SK-N-SH (cell line): ENCODE data around the gene ZC3H10. TPM values are rescaled to one million over a fixed set of nuclear protein-coding genes. Genes with fewer than 3 reads are reported as not detected.

ENCODE experiments used
- CTCF ChIA-PET: fragments of 300-600, 350-600 bp; formaldehyde crosslinking; extraction: SDS; loops from one replicate; lab custom pipeline; 2021; lab: Yijun Ruan, JAX
- POLR2A ChIA-PET: fragments of 350-600 bp; sonication (Branson Sonifier 250); formaldehyde crosslinking; extraction: SDS; loops from one replicate; lab custom pipeline; 2020; ENCODE audit warnings: antibody characterized with exemption, inconsistent platforms; lab: Yijun Ruan, JAX
- DNase-seq: peaks from one replicate; pipeline ENCODE4 v3.0.0; 2012
- H2AFZ ChIP-seq: fragments of 200-600 bp; sonication (generic); 2 replicates; pipeline ENCODE4 v1.8.1; 2016; ENCODE audit warnings: antibody characterized with exemption, mild to moderate bottlenecking, low read depth
- H3F3A ChIP-seq: fragments of 200-600 bp; sonication (generic); replicated peaks from 2 replicates; pipeline ENCODE3; 2016; ENCODE audit warnings: antibody characterized with exemption, mild to moderate bottlenecking; ENCODE audit not compliant: insufficient read depth
- H3K27ac ChIP-seq, 2 experiments: fragments of 200-500 bp in 1 of 2; fragments of 200-600 bp in 1 of 2; sonication (Bioruptor generic) in 1 of 2; sonication (generic), shearing (Covaris generic) in 1 of 2; 2 replicates each; pipeline versions ENCODE4 v1.5.1 to v1.6.1; 2014 to 2016; ENCODE audit warnings: low read depth in 2 of 2, inconsistent platforms in 1 of 2, low read length in 1 of 2, mild to moderate bottlenecking in 1 of 2, mixed read lengths in 1 of 2
- H3K27me3 ChIP-seq: fragments of 200-600 bp; sonication (generic), shearing (Covaris generic); 2 replicates; pipeline ENCODE4 v1.6.1; 2016; ENCODE audit warnings: mixed run types; ENCODE audit not compliant: insufficient read depth
- H3K36me3 ChIP-seq, 2 experiments: fragments of 200-500 bp in 1 of 2; fragments of 200-600 bp in 1 of 2; sonication (Bioruptor generic) in 1 of 2; sonication (generic) in 1 of 2; replicated peaks in 1 of 2; 2 replicates each; pipeline versions ENCODE3 to v1.5.1; 2014 to 2016; ENCODE audit warnings: low read length in 1 of 2, mild to moderate bottlenecking in 1 of 2; ENCODE audit not compliant: insufficient read depth in 2 of 2, control insufficient read depth in 1 of 2
- H3K4me1 ChIP-seq, 2 experiments: fragments of 200-500 bp in 1 of 2; fragments of 200-600 bp in 1 of 2; sonication (Bioruptor generic) in 1 of 2; sonication (generic), shearing (Covaris generic) in 1 of 2; 2 replicates each; pipeline versions ENCODE4 v1.5.1 to v1.6.1; 2014 to 2016; ENCODE audit warnings: low read depth in 1 of 2, low read length in 1 of 2, mixed run types in 1 of 2; ENCODE audit not compliant: insufficient read depth in 2 of 2, control insufficient read depth in 1 of 2
- H3K4me2 ChIP-seq: fragments of 200-600 bp; sonication (generic), shearing (Covaris generic); 2 replicates; pipeline ENCODE4 v1.6.1; 2017; ENCODE audit warnings: mixed run types
- H3K4me3 ChIP-seq, 2 experiments: fragments of 200-500 bp in 1 of 2; fragments of 200-600 bp in 1 of 2; sonication (Bioruptor generic) in 1 of 2; sonication (generic), shearing (Covaris generic) in 1 of 2; 2 replicates each; pipeline versions ENCODE4 v1.5.1 to v1.8.1; 2014 to 2016; ENCODE audit warnings: low read depth in 2 of 2, inconsistent platforms in 1 of 2, low read length in 1 of 2, mild to moderate bottlenecking in 1 of 2, mixed read lengths in 1 of 2, moderate library complexity in 1 of 2
- H3K79me2 ChIP-seq: fragments of 200-600 bp; sonication (generic); 2 replicates; pipeline ENCODE4 v1.8.1; 2017; ENCODE audit warnings: mild to moderate bottlenecking; ENCODE audit not compliant: insufficient read depth
- H3K9ac ChIP-seq: fragments of 200-600 bp; sonication (generic); 2 replicates; pipeline ENCODE4 v1.6.1; 2017; ENCODE audit warnings: mixed run types
- H3K9me2 ChIP-seq: fragments of 200-600 bp; sonication (generic); 2 replicates; pipeline ENCODE4 v1.6.1; 2017; ENCODE audit warnings: mixed run types
- H3K9me3 ChIP-seq: fragments of 200-600 bp; sonication (generic); 2 replicates; pipeline ENCODE4 v1.6.1; 2017; ENCODE audit warnings: mixed run types, mild to moderate bottlenecking, moderate library complexity
- H4K20me1 ChIP-seq: fragments of 200-600 bp; sonication (generic); 2 replicates; pipeline ENCODE4 v1.6.1; 2017; ENCODE audit warnings: mild to moderate bottlenecking, mixed run types; ENCODE audit not compliant: insufficient read depth
- CHD2 ChIP-seq: fragments of 150-350 bp; IDR thresholded peaks from 2 replicates; pipeline ENCODE4 v1.6.1; 2018; ENCODE audit warnings: low read length; ENCODE audit not compliant: partially characterized antibody
- ELF1 ChIP-seq: IDR thresholded peaks from 2 replicates; pipeline ENCODE4 v1.4.0; 2012
- FOXJ3 ChIP-seq: sonication (generic); formaldehyde crosslinking; IDR thresholded peaks from 2 replicates; pipeline ENCODE4 v1.5.1; 2020; ENCODE audit warnings: mild to moderate bottlenecking, missing genetic modification reagents
- GABPA ChIP-seq: IDR thresholded peaks from 2 replicates; pipeline ENCODE4 v1.4.0; 2012; ENCODE audit warnings: low read depth, mild to moderate bottlenecking
- MEF2A ChIP-seq: IDR thresholded peaks from 2 replicates; pipeline ENCODE4 v1.4.0; 2012; ENCODE audit warnings: low read depth, borderline replicate concordance
- NFIC ChIP-seq: IDR thresholded peaks from 2 replicates; pipeline ENCODE4 v1.4.0; 2012; ENCODE audit warnings: borderline replicate concordance
- RCOR1 ChIP-seq: fragments of 150-350 bp; IDR thresholded peaks from 2 replicates; pipeline ENCODE4 v1.6.1; 2017; ENCODE audit warnings: antibody characterized with exemption, low read length
- RXRA ChIP-seq: IDR thresholded peaks from 2 replicates; pipeline ENCODE4 v1.4.0; 2012; ENCODE audit warnings: low read depth, mild to moderate bottlenecking, borderline replicate concordance
- SMC3 ChIP-seq: IDR thresholded peaks from 2 replicates; pipeline ENCODE4 v1.6.1; 2012; ENCODE audit warnings: low read depth, low read length, improper control_type of control experiment
- TCF12 ChIP-seq: IDR thresholded peaks from 2 replicates; pipeline ENCODE4 v1.4.0; 2012
- ZBTB33 ChIP-seq: IDR thresholded peaks from 2 replicates; pipeline ENCODE4 v1.4.0; 2012; ENCODE audit warnings: low read depth, borderline replicate concordance
- WGBS: methylation state at CpG from one replicate; pipeline ENCODE4 v1.1.6; 2017; ENCODE audit warnings: low lambda C conversion rate; 5-methylcytosine and 5-hydroxymethylcytosine counted together
- polyA plus RNA-seq, 3 experiments: library from polyadenylated mRNA; depleted of rRNA; stranded (reverse); fragments of >200 nt; gene quantifications; 2 replicates each; pipeline ENCODE4 v1.2.3, GENCODE V29; 2012
- TF ChIP-seq, protein P1 (sequence below): fragments of 200-600 bp; sonication (generic); IDR thresholded peaks from 2 replicates; pipeline ENCODE4 v1.6.1; 2017; ENCODE audit warnings: antibody characterized with exemption, mild to moderate bottlenecking, moderate library complexity
- TF ChIP-seq, protein P2 (sequence below): IDR thresholded peaks from 2 replicates; pipeline ENCODE4; 2012
- TF ChIP-seq, protein P3 (sequence below): fragments of 150-350 bp; IDR thresholded peaks from 2 replicates; pipeline ENCODE4 v1.6.1; 2016; ENCODE audit warnings: mild to moderate bottlenecking, low read depth, low read length

Gene ZC3H10
- polyA plus RNA-seq, 1 of the 3 experiments (the other 2 are of a cell fraction), result 2.0 TPM

GRCh38 chr12:56103066-56103711 is 14.9 kb upstream of the ZC3H10 start:
- Histone ChIP-seq H3K79me2 (peaks cover 38% of the 10 kb centered on the region), H3K27me3 (no peaks in the 10 kb centered on the region), H3F3A (peaks cover 11% of the 10 kb centered on the region), H3K36me3 (peaks cover 19 to 22% of the 10 kb centered on the region in 2 experiments), H3K27ac (peak overlapping the region; percentile 58 to 83; a peak in 3 of 4 replicates), H3K4me2 (peak overlapping the region; percentile 74), H3K4me1 (peaks cover 5 to 19% of the 10 kb centered on the region in 2 experiments; a peak in 3 of 4 replicates), H3K4me3 (peak overlapping the region; percentile 89 to 90), H3K9me3 (no peaks in the 10 kb centered on the region), H2AFZ (peak overlapping the region; percentile 87), H3K9ac (peak overlapping the region; percentile 71), H4K20me1 (0 out of 2 replicates have a peak, but pooled peaks cover 3% of the 10 kb centered on the region), H3K9me2 (no peaks in the 10 kb centered on the region)
- WGBS, result 80% methylated on average over 6 of the region's 6 CpGs
- ChIA-PET CTCF (interaction anchor here (1.1 to 1.5 kb wide), 3 partner anchors 22 to 74 kb away, joined by 3 to 5 read pairs (median 3); no protein-coding TSS in a partner anchor), POLR2A (interaction anchor here (1.3 to 2.5 kb wide), 6 partner anchors 13 to 257 kb away, joined by 3 to 33 read pairs (median 6); partner anchors contain the start of genes ERBB3, IKZF4, RPL41 and STAT2)
- no peak for TF ChIP-seq NFIC
- no peak for TF ChIP-seq TCF12
- TF ChIP-seq ZBTB33, result no peak
- no peak for TF ChIP-seq RXRA
- no peak for DNase-seq

- WGBS, result 2% methylated on average over 7 of the region's 8 CpGs
- H4K20me1 ChIP-seq, result 0 out of 2 replicates have a peak, but pooled peaks cover 3% of the 10 kb centered on the region
- peak overlapping the region; percentile 89 to 90 for H3K4me3 ChIP-seq
- peaks cover 5 to 19% of the 10 kb centered on the region in 2 experiments; a peak in 3 of 4 replicates for H3K4me1 ChIP-seq
- CTCF ChIA-PET, result interaction anchor here (0.7 to 1.9 kb wide), 7 partner anchors 16 to 113 kb away, joined by 3 to 5 read pairs (median 3); partner anchors contain the start of gene SMARCC2
- TF ChIP-seq GABPA (no peak), NFIC (no peak), ELF1 (no peak), RCOR1 (no peak), SMC3 (no peak), FOXJ3 (CRISPR knock-in tag) (no peak), CHD2 (no peak), MEF2A (no peak), TCF12 (no peak)
- TF ChIP-seq, protein P1, sequence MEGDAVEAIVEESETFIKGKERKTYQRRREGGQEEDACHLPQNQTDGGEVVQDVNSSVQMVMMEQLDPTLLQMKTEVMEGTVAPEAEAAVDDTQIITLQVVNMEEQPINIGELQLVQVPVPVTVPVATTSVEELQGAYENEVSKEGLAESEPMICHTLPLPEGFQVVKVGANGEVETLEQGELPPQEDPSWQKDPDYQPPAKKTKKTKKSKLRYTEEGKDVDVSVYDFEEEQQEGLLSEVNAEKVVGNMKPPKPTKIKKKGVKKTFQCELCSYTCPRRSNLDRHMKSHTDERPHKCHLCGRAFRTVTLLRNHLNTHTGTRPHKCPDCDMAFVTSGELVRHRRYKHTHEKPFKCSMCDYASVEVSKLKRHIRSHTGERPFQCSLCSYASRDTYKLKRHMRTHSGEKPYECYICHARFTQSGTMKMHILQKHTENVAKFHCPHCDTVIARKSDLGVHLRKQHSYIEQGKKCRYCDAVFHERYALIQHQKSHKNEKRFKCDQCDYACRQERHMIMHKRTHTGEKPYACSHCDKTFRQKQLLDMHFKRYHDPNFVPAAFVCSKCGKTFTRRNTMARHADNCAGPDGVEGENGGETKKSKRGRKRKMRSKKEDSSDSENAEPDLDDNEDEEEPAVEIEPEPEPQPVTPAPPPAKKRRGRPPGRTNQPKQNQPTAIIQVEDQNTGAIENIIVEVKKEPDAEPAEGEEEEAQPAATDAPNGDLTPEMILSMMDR, result no peak
- TF ChIP-seq, protein P2, sequence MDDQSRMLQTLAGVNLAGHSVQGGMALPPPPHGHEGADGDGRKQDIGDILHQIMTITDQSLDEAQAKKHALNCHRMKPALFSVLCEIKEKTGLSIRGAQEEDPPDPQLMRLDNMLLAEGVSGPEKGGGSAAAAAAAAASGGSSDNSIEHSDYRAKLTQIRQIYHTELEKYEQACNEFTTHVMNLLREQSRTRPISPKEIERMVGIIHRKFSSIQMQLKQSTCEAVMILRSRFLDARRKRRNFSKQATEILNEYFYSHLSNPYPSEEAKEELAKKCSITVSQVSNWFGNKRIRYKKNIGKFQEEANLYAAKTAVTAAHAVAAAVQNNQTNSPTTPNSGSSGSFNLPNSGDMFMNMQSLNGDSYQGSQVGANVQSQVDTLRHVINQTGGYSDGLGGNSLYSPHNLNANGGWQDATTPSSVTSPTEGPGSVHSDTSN, result no peak
- TF ChIP-seq, protein P3, sequence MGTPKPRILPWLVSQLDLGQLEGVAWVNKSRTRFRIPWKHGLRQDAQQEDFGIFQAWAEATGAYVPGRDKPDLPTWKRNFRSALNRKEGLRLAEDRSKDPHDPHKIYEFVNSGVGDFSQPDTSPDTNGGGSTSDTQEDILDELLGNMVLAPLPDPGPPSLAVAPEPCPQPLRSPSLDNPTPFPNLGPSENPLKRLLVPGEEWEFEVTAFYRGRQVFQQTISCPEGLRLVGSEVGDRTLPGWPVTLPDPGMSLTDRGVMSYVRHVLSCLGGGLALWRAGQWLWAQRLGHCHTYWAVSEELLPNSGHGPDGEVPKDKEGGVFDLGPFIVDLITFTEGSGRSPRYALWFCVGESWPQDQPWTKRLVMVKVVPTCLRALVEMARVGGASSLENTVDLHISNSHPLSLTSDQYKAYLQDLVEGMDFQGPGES, result no peak
- no peaks in the 10 kb centered on the region for H3K9me2 ChIP-seq
- POLR2A ChIA-PET, result interaction anchor here (0.8 to 3.0 kb wide), 16 partner anchors 9 to 374 kb away, joined by 3 to 33 read pairs (median 6); partner anchors contain the start of genes DNAJC14, ERBB3, ESYT1 and IKZF4
- no peak for DNase-seq
- peaks cover 42% of the 10 kb centered on the region for H3K79me2 ChIP-seq
- peak overlapping the region; percentile 74 for H3K4me2 ChIP-seq
- H3K27me3 ChIP-seq, result no peaks in the 10 kb centered on the region
- peaks cover 14% of the 10 kb centered on the region for H3F3A ChIP-seq
- no peaks in the 10 kb centered on the region for H3K9me3 ChIP-seq
- peak overlapping the region; percentile 71 for H3K9ac ChIP-seq
- H2AFZ ChIP-seq, result peak overlapping the region; percentile 87
- peaks cover 25 to 28% of the 10 kb centered on the region in 2 experiments for H3K36me3 ChIP-seq
- peak overlapping the region; percentile 58 to 83 for H3K27ac ChIP-seq
Measured at GRCh38 chr12:56103823-56104108, 14.3 kb upstream of the ZC3H10 start.
